HG03135 (cell line): Measurements from ENCODE around the gene SMYD1.

ENCODE experiments used
- ATAC-seq: cut with Tn5 transposase; IDR thresholded peaks from one replicate; pipeline ENCODE4 v1.9.1; 2021; ENCODE audit warnings: mild to moderate bottlenecking, moderate library complexity; ENCODE audit not compliant: unreplicated experiment

SMYD1 gene

DNA sequence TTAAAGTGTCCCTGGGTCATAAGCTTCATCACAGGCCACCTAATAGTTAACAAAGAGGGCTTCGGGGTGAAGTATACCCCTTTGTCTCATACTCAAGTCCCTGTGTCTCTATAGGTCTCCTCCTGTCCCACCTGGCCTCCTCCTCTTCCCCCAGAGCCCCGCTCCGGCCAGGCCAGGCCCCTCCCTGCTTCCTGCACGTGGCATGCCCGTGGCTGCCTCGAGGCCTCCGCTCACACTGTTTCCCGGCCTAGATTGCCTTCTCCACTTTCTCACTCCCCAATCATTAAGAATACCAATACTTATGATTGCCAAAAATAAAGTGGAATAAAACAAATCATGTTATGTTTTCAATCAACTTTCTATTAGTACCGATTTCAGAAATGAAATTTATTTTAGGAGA, 18.8 kb downstream of the SMYD1 start:
- no peak for ATAC-seq

DNA sequence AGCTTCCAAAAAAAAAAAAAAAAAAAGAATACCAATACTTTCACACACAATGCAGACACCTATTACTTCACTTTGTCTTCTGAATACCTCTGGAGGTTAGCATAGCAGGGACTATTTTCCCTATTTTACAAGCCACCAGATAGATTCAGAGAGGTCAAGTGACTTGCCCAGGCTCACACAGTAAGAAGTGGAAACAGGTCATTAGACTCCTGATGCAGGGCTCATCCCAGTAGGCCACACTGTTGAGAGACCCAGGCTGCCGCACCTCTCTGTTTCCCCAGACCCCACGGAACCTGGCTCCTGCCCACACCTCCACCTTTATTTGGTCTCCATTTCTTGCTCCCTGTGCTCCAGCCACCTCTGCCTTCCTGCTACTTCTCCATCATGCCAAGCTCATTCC, 19.4 kb downstream of the SMYD1 start:
- no peak for ATAC-seq

DNA sequence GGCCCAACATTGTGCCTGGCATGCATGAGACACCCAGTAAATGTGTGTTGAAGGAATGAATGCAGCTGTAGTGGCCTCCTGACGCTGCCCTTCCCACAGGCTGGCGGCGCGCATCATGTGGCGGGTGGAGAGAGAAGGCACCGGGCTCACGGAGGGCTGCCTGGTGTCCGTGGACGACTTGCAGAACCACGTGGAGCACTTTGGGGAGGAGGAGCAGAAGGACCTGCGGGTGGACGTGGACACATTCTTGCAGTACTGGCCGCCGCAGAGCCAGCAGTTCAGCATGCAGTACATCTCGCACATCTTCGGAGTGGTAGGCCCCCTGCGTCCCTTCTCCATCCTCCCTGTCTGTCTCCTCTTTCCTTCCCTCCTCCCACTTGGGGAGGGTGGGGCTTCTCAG, 20.1 kb downstream of the SMYD1 start:
- ATAC-seq: no peak

DNA sequence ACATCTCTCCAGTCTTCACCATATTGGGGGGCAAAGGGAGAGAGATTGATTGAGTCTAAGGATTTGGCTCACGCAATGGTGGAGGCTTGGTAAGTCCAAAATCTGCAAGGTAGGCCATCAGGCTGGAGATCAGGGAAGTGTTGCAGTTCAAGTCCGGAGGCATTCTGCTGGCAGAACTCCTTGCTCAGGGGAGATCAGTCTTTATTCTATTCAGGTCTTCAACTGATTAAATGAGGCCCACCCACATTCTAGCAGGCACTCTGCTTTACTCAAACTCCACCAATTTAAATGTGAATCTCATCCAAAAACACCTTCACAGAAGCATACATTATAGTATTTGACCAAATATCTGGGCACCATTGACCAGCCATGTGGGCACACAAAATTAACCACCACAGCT, 21.4 kb downstream of the SMYD1 start:
- no peak for ATAC-seq

GRCh38 chr2:88090446-88091283, 23.0 kb downstream of the SMYD1 start:
- no peak for ATAC-seq

- no peak for ATAC-seq
Observed at GRCh38 chr2:88091943-88092342, 24.3 kb downstream of the SMYD1 start.

- no peak for ATAC-seq
Observed at GRCh38 chr2:88092773-88093172, 25.1 kb downstream of the SMYD1 start.

- ATAC-seq: no peak
Observed at GRCh38 chr2:88095022-88095421, 27.4 kb downstream of the SMYD1 start.

GRCh38 chr2:88096708-88097107, 29.1 kb downstream of the SMYD1 start:
- no peak for ATAC-seq

- ATAC-seq: no peak
Observed at GRCh38 chr2:88097192-88097591, 29.6 kb downstream of the SMYD1 start.

DNA sequence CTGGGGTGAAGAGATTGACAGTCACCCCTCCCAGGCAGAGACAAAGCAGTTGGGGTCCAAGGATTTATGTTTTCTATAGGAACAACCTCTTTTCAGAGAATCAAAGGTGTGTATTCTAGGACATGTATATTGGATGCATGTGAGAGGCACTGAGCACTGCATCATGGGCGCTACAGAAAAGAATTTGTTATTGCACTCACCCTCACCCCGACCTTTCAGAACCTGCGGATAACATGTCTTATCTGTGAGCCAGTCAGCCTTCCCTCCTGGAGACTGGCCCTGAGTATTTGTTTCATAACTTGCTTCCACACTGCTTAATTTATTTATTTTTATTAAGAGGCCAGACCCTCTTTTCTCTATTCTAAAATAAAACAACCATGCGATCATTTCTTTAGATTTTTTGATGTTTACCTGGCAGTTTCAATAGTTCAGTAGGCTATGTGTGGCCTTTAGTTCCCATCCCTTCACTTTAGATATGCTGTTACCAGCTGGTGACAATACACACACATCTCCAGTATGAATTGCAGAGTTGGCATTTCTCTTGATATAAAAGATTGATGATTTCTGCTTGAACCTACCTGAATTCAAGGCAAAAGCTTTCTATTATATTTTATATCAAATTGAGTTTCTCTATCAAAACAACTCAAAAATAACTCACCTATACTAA, 30.4 kb downstream of the SMYD1 start:
- ATAC-seq: no peak

DNA sequence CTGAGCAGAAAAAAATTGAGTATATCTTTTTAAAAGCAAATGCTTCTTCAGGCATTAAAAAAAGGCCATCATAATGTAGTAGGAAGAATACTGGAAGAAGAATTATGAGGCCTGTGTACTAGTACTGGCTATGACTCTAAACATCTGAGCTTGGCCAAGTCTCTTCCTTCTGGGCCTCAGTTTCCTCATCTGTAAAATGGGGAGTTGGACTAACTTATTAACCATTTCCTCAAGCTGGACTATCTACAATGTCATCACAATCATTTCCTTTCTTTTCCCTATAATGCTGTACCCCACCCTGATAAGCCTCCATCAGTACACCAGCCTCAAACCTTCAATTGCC, 30.9 kb downstream of the SMYD1 start:
- ATAC-seq: no peak

DNA sequence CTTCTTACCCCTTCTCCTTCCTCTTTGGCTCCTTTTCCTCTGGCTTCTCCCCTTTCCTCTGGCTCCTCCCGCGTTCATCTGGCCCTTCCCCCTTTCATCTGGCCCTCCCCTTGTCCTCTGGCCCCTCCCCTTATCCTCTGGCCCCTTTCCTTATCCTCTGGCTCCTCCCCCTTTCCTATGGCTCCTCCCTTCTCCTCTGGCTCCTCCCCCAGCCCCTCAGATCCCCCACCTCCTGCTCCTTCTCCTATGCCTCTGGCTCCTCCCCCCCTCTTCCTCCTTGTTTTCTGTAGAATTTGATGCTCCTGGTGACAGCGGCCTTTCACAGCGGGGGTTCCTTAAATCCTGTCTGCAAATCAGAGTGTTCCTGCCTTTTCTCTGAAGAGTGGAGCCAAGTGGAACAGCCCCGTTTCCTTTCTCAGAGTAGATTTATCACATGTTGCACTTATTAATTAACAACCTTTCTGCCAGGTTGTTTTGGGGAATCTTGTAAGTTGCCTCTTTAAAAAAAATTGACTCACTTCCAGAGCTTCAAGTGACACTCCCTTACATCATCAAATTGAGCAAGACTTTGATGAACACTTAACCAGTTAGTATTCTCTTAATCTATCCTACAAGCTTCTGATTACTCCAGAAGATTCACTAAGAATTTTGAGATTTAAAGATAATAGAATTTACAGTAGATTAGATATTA, 32.3 kb downstream of the SMYD1 start:
- no peak for ATAC-seq

GRCh38 chr2:88100489-88100858, 32.8 kb downstream of the SMYD1 start:
- ATAC-seq: no peak

- ATAC-seq: no peak
Observed at GRCh38 chr2:88108796-88109195, 41.2 kb downstream of the SMYD1 start.

DNA sequence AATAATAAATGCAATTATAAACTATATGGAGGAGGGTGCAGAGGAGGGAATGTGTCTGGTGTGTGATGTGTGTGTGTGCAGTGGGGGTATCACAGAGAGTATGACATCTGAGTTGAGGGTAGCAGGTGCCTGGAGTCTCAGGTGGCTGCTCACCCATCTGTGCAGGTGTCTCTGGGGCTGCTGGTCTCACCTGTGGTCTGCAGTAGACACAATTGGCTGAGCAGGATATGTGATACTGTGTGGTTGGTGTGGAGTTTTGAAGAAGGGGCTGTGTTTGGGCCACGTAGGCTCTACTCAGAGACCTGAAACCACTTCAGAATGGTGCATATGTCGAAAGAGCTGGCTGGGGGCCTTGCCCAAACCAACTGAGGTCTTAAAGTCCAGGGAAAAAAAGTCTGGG, 43.2 kb downstream of the SMYD1 start:
- ATAC-seq: no peak

DNA sequence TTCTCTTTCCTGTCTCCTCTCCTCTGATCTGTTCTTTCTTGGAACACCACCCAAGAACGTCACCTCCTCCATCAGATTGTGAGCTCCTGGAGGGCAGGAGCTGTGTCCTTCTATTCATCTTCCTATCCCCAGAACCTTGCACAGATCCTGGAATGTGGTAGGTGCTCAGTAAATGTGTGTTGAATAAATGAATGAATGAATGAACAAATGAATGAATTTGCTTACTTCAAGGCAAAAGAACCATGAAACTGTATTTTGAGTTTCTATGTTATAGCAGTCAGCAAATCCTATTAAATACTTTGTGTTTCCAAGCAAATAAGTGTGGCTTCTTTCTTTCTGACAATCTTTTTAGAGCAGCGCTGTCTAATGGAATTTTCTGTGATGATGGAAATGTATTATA, 45.4 kb downstream of the SMYD1 start:
- ATAC-seq: no peak

- ATAC-seq: no peak
Observed at GRCh38 chr2:88114889-88115288, 47.3 kb downstream of the SMYD1 start.

- no peak for ATAC-seq
Observed at GRCh38 chr2:88115825-88116518, 48.3 kb downstream of the SMYD1 start.

DNA sequence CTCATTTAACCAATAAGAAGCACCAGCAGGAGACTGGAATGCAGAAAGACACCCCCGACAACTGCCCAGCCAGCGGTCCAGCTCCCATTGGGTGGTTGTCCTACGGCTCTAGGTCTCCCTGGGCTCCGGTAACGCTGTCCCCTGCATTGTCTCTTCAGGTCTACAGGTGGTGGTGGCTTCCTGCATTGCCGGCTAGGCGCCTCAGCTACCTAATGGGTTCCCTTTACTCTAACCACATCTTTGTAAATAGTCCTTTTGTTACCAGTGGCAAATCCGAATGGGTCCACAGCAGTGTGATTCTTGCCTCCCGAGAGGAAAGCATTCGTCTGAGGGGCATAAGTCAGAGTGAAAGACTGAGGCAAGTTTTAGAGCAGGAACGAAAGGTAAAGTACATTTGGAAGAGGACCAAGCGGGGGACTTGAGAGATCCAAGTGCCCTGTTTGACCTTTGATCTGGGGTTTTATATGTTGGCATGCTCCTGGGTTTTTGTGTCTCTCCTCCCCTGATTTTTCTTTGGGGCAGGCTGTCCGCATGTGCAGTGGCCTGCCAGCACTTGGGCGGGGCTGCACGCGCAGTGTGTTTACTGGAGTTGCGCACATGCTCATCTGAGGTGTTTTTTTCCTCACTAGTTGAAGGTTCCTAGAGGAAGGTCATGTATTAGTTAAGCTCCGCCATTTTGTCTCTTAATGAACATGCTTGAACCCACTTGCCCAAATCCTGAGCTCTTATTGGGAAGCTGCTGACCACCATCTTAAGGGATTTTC, 49.2 kb downstream of the SMYD1 start:
- ATAC-seq: no peak

DNA sequence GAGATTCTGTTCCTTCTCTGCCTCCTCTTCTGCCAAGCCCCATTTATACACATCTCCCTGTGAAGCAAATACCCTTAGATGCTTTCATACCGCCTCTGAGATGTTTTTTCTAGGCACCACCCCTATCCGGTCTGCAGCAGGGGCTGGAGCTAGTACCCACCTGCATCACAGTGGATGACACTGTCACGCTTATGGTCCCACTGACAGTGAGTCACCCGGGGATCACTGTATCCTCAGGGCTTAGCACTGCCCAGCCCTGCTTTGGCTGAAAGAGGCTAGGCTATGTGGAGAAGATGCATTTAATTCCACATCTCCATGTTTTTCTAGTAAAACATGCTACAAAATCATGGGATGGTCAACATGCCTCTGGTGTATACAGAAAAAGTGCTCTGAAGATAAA, 50.3 kb downstream of the SMYD1 start:
- no peak for ATAC-seq
